Measurements from ENCODE around the gene MVK.

DNA sequence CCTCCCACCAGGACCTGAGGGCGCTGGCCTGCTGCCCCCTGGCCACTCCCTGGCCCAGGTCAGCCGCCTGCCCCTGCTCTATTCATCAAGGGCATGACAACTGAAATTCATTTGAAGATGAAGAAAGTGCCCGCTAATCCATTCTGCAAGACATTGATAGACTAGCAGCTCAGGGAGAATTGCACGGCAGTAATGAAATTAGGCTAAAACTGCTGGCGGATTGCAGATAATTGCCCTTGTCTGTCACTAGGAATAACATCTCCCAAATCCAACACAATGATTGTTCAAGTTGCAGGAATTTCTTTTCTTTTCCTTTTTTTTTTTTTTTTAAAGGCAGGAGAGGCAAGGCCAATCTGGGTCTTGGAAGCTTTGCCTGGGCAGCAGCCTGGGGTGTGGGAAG lies 44.5 kb downstream of the MVK start:
- no peak for TF ChIP-seq EZH2phosphoT487 (IDR thresholded peaks at IDR 0.05; ENCODE audit: borderline replicate concordance)
- TF ChIP-seq, protein P1, sequence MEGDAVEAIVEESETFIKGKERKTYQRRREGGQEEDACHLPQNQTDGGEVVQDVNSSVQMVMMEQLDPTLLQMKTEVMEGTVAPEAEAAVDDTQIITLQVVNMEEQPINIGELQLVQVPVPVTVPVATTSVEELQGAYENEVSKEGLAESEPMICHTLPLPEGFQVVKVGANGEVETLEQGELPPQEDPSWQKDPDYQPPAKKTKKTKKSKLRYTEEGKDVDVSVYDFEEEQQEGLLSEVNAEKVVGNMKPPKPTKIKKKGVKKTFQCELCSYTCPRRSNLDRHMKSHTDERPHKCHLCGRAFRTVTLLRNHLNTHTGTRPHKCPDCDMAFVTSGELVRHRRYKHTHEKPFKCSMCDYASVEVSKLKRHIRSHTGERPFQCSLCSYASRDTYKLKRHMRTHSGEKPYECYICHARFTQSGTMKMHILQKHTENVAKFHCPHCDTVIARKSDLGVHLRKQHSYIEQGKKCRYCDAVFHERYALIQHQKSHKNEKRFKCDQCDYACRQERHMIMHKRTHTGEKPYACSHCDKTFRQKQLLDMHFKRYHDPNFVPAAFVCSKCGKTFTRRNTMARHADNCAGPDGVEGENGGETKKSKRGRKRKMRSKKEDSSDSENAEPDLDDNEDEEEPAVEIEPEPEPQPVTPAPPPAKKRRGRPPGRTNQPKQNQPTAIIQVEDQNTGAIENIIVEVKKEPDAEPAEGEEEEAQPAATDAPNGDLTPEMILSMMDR (conservative IDR thresholded peaks at IDR 0.05; ENCODE audit: low read length): no peak
